Measurements from ENCODE around the gene PRR23C. TPM values are rescaled to one million over a fixed set of nuclear protein-coding genes. Genes with fewer than 3 reads are reported as not detected.

Gene PRR23C
- not detected for total RNA-seq

GRCh38 chr3:139044366-139045210 is at the start of gene PRR23C:
Gene PRR23C (minus strand): TSS chr3:139044892. CDS start chr3:139044620, 272 bp downstream.
- H3K27ac ChIP-seq = no peak within 1 kb of the TSS
- DNase-seq (ENCODE audit: extremely low spot score in 2 of 2) = no peak
- no peak for TF ChIP-seq CTCF (IDR thresholded peaks at IDR 0.05)
- TF ChIP-seq POLR2AphosphoS5 (IDR thresholded peaks at IDR 0.05; ENCODE audit: insufficient read depth in 1 of 2, low read depth in 1 of 2) = no peak
- TF ChIP-seq POLR2A (IDR thresholded peaks at IDR 0.05) = no peak
- no peaks in the 10 kb centered on the region for H3K36me3 ChIP-seq
- no peaks in the 10 kb centered on the region for H3K9me3 ChIP-seq
- H3K27me3 ChIP-seq = no peaks in the 10 kb centered on the region
- no peak within 1 kb of the TSS for H3K4me3 ChIP-seq
- intact Hi-C loops (cut with DNase I) = no loop called here
- no peaks in the 10 kb centered on the region for H3K4me1 ChIP-seq

GRCh38 chr3:139093840-139094239 is 49.1 kb upstream of the PRR23C start:
- H3K27ac ChIP-seq = no peak overlapping the region
- no peak overlapping the region for H3K4me3 ChIP-seq
- no peaks in the 10 kb centered on the region for H3K27me3 ChIP-seq
- no peaks in the 10 kb centered on the region for H3K4me1 ChIP-seq
- H3K9me3 ChIP-seq = no peaks in the 10 kb centered on the region
- TF ChIP-seq POLR2A (IDR thresholded peaks at IDR 0.05) = no peak
- TF ChIP-seq POLR2AphosphoS5 (IDR thresholded peaks at IDR 0.05; ENCODE audit: insufficient read depth in 1 of 2, low read depth in 1 of 2) = no peak
- TF ChIP-seq CTCF (IDR thresholded peaks at IDR 0.05) = no peak
- intact Hi-C loops (cut with DNase I) = no loop called here
- no peaks in the 10 kb centered on the region for H3K36me3 ChIP-seq
- no peak for DNase-seq (ENCODE audit: extremely low spot score in 2 of 2)

GRCh38 chr3:139088462-139089324 is 44.0 kb upstream of the PRR23C start:
- H3K27ac ChIP-seq = no peak overlapping the region
- intact Hi-C loops (cut with DNase I) = no loop called here
- no peaks in the 10 kb centered on the region for H3K4me1 ChIP-seq
- H3K9me3 ChIP-seq = no peaks in the 10 kb centered on the region
- TF ChIP-seq CTCF (IDR thresholded peaks at IDR 0.05) = no peak
- no peak for TF ChIP-seq POLR2A (IDR thresholded peaks at IDR 0.05)
- TF ChIP-seq POLR2AphosphoS5 (IDR thresholded peaks at IDR 0.05; ENCODE audit: insufficient read depth in 1 of 2, low read depth in 1 of 2) = no peak
- H3K27me3 ChIP-seq = no peaks in the 10 kb centered on the region
- H3K4me3 ChIP-seq = no peak overlapping the region
- no peaks in the 10 kb centered on the region for H3K36me3 ChIP-seq
- DNase-seq (ENCODE audit: extremely low spot score in 2 of 2) = no peak

- no peak overlapping the region for H3K4me3 ChIP-seq
- no peaks in the 10 kb centered on the region for H3K4me1 ChIP-seq
- no peak overlapping the region for H3K27ac ChIP-seq
- H3K36me3 ChIP-seq = no peaks in the 10 kb centered on the region
- H3K27me3 ChIP-seq = no peaks in the 10 kb centered on the region
- intact Hi-C loops (cut with DNase I) = no loop called here
- no peaks in the 10 kb centered on the region for H3K9me3 ChIP-seq
- DNase-seq (ENCODE audit: extremely low spot score in 2 of 2) = no peak
- TF ChIP-seq POLR2AphosphoS5 (IDR thresholded peaks at IDR 0.05; ENCODE audit: insufficient read depth in 1 of 2, low read depth in 1 of 2) (no peak), CTCF (IDR thresholded peaks at IDR 0.05) (no peak), POLR2A (IDR thresholded peaks at IDR 0.05) (no peak)
Observed at GRCh38 chr3:139087621-139088020, 42.9 kb upstream of the PRR23C start.

Measured in vagina (tissue), 2 donors.